ENCODE results near the gene MEGF11. TPM values are rescaled to one million over a fixed set of nuclear protein-coding genes. Genes with fewer than 3 reads are reported as not detected.

Gene MEGF11
- total and polyA plus RNA-seq, 9 donors: 0.04 to 11.4 (median 0.40) TPM; not detected in 2

DNA sequence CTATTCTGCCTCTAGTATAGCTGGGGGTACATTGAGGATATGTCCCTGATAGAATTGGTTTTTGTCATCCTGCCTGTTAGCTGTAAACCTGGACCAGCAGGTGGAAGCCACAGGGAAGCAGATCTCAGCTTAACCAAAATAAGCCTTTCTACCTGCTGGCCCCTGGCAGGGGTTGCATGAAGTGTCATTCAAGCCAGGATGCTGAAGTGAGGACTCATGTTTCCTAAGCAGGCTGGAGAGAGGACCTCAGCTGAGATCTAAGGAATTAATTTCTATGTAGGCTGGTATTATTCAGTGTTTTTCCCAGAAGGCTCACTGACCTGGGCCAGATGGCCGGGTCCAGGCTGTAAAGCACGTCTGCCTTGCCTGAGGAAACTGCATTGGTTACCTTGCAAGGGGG, 128.9 kb downstream of the MEGF11 start:
- 76 to 86% (median 83%) methylated on average over 2 of the region's 2 CpGs for WGBS, 3 donors
- Histone ChIP-seq H3K4me1 (ENCODE audit: insufficient read depth) (no peaks in the 10 kb centered on the region), H3K27ac (no peak overlapping the region), H3K36me3 (no peaks in the 10 kb centered on the region), H3K9me3 (no peaks in the 10 kb centered on the region), H3K4me3 (no peak overlapping the region), H3K27me3 (no peaks in the 10 kb centered on the region)
- DNase-seq: no peak
- no peak for TF ChIP-seq POLR2A (IDR thresholded peaks at IDR 0.05)
- TF ChIP-seq, protein P1, sequence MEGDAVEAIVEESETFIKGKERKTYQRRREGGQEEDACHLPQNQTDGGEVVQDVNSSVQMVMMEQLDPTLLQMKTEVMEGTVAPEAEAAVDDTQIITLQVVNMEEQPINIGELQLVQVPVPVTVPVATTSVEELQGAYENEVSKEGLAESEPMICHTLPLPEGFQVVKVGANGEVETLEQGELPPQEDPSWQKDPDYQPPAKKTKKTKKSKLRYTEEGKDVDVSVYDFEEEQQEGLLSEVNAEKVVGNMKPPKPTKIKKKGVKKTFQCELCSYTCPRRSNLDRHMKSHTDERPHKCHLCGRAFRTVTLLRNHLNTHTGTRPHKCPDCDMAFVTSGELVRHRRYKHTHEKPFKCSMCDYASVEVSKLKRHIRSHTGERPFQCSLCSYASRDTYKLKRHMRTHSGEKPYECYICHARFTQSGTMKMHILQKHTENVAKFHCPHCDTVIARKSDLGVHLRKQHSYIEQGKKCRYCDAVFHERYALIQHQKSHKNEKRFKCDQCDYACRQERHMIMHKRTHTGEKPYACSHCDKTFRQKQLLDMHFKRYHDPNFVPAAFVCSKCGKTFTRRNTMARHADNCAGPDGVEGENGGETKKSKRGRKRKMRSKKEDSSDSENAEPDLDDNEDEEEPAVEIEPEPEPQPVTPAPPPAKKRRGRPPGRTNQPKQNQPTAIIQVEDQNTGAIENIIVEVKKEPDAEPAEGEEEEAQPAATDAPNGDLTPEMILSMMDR (IDR thresholded peaks at IDR 0.05): no peak
- no peak for TF ChIP-seq EP300 (IDR thresholded peaks at IDR 0.05)
- intact Hi-C loops (cut with DNase I): no loop called here

DNA sequence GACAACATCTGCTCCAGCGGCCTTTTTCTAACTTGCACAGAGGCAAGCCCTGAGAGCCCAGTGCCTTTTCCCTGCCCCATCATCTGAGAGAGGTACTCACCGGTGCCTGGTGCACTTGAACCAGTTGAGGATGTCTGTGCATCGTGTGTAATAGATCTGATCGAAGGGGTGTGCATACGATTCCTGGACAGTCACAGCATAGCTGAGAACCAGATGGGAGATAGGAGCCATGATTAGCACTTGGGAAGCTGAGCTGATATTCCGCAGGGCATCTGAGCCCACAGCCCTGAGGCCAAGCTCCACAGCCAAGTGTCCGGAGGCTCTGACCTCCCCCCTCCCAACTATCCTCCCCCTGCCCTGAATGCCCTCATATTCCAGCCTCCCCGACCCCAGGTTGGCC, 129.8 kb downstream of the MEGF11 start:
- intact Hi-C loops (cut with DNase I): no loop called here
- no peak for DNase-seq
- TF ChIP-seq EP300 (IDR thresholded peaks at IDR 0.05) (no peak), POLR2A (IDR thresholded peaks at IDR 0.05) (no peak)
- TF ChIP-seq, protein P1 (IDR thresholded peaks at IDR 0.05): no peak
- no peaks in the 10 kb centered on the region for H3K9me3 ChIP-seq
- H3K27ac ChIP-seq: no peak overlapping the region
- H3K4me3 ChIP-seq: no peak overlapping the region
- H3K27me3 ChIP-seq: no peaks in the 10 kb centered on the region
- 84 to 89% (median 84%) methylated on average over 8 of the region's 8 CpGs for WGBS, 3 donors
- H3K4me1 ChIP-seq (ENCODE audit: insufficient read depth): no peaks in the 10 kb centered on the region
- H3K36me3 ChIP-seq: no peaks in the 10 kb centered on the region

DNA sequence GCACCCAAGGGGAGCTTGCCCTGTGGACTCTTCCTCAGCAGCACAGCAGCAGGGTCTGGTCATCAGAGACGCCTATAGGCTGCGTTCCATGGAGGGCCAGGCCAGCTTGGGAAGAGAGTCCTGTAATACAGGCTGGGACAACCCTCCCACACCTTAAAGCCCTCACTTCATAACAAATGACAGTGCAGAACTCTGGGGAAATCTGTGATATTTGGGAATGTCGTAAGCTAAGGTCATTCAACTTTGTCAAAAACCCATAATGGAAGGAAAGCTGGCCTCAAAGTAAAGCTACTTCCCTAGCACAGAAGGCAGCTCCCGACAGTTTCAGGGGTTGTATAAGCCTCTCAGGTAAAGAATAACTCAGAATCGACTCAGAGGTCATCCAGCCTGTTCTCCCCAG, 133.1 kb downstream of the MEGF11 start:
- no peaks in the 10 kb centered on the region for H3K9me3 ChIP-seq
- intact Hi-C loops (cut with DNase I): no loop called here
- 82 to 87% (median 84%) methylated on average over 5 of the region's 5 CpGs for WGBS, 3 donors

DNA sequence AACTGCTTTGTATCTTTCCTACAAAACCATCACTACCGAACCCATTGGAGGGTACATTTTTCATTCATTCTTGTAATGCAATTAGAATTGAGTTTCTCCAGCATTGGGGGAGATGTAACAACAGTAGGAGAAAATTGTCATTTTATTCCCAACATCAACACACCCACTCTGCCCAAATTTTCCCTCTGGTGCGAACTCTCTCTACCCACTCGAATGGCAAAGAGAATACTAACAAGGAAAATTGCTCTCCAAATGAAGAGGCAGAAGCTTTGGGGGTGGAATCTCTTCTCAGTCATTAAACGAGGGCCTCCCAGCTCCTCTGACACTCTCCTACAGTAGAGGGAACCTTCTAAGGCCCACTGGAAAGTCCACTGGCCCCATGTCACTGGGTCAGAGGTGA, 135.7 kb downstream of the MEGF11 start:
- intact Hi-C loops (cut with DNase I): no loop called here
- 83 to 89% (median 84%) methylated on average over 4 of the region's 4 CpGs for WGBS, 3 donors
- Histone ChIP-seq H3K9me3 (no peaks in the 10 kb centered on the region), H3K4me3 (no peak overlapping the region), H3K27ac (no peak overlapping the region), H3K4me1 (ENCODE audit: insufficient read depth) (no peaks in the 10 kb centered on the region), H3K36me3 (no peaks in the 10 kb centered on the region), H3K27me3 (no peaks in the 10 kb centered on the region)
- no peak for DNase-seq
- TF ChIP-seq POLR2A (IDR thresholded peaks at IDR 0.05) (no peak), EP300 (IDR thresholded peaks at IDR 0.05) (no peak)
- TF ChIP-seq, protein P1 (IDR thresholded peaks at IDR 0.05): no peak

More for the DNA sequence above, 133.1 kb downstream of the MEGF11 start:
- H3K27ac ChIP-seq: no peak overlapping the region
- H3K36me3 ChIP-seq: no peaks in the 10 kb centered on the region
- DNase-seq: no peak
- no peak overlapping the region for H3K4me3 ChIP-seq
- TF ChIP-seq, protein P1 (IDR thresholded peaks at IDR 0.05): no peak
- no peak for TF ChIP-seq EP300 (IDR thresholded peaks at IDR 0.05)
- TF ChIP-seq POLR2A (IDR thresholded peaks at IDR 0.05): no peak
- no peaks in the 10 kb centered on the region for H3K4me1 ChIP-seq (ENCODE audit: insufficient read depth)
- H3K27me3 ChIP-seq: no peaks in the 10 kb centered on the region
